NOMO-1 (cell line): Measurements from ENCODE around the gene DUSP8.

Source experiments
- DNase-seq, 2 experiments: peaks; one replicate each; lab custom pipeline; 2025; ENCODE audit not compliant: unreplicated experiment in 2 of 2; lab: John Stamatoyannopoulos, UW

DUSP8 gene

DNA sequence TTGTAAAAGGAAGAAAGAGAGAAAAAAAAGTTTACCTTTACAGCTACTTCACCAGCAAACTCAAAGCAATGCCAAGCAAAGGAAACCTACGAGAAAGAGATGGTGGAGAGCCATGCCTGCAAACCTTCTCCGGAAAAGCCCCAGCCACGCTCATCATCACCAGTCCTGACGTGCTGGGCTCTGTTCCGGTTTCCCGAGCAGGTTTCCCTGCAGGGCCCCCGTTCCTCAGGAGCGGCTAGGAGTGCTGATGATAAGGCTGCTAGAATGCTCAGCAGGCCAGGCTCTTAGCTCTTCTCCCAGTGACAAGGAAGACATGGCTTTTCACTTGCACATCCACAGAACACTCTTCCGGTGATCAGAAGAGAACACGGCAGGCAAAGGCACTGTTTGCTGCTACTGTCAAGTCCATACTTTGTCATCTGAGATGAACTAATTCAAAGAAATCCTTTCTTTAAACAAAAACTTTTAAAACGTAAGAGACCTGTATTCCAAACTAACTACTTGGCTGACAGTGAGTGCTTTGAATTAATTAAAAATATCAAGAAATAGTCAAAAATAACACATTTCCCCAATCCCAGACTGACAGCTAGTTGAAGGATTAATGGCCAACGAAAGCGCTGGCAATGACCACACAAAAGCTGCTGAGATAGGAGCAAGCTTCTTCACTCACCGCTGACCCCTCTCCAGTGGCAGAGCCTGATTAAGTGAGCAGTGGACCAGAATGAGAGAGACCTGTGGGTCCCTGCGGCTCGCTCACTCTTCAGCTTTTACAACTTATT is 35.8 kb downstream of the DUSP8 start:
- DNase-seq = no peak

DNA sequence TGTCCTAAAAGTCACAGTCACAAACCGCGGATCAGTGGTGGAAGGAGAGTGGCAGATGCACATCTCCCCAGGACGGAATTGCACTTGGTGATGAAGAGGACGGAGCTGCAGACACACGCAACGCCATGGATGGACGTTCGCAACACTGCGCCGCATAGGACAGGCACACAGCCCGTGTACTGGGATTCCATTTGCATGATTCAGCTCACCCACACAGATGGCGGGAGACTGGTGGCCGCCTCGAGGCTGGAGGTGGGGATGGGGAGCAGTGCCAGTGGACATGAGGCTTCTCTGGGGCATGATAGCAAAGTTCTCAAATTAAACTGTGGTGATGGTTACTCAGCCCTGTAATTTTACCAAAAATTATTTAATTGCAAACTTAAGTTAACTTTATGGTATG is 37.4 kb downstream of the DUSP8 start:
- DNase-seq = no peak

DNA sequence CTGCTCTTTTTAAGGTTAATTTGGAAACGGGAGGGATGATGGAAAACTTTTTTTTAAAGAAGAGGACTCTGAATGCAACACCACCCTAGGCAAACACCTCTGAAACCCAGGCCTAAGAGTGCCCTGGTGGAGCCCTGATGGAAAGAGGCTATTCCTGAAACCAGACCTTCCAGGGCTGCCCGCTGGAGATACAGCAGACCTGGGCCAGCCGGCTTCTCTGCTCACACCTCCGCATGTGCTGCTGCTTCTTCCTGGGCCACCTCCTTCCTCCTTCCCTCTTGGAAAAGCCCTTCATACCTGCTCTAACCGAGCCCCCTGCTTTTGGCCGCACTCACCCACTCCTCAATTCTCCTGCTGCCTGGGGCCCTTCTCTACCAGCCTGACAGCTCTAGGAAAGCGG is 37.9 kb downstream of the DUSP8 start:
- DNase-seq = no peak

DNA sequence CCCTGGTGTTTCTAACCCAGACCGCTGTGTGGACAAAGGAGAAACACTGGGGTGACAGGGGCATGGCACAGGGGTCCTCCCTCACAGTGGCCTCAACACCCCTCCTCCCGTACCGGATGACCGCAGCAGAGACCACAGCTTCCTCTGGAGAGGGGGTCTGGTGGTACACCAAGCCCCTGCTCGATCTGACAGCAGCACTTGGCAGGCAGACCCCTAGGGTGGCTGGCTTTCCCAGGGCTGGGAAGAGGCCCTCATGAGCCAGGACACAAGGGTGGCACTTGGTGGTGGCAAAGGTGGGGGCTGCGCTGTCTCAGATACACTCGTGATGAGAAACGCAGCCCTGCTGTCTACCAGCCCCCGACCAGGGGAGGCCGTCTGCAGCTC is 38.7 kb downstream of the DUSP8 start:
- DNase-seq = no peak

DNA sequence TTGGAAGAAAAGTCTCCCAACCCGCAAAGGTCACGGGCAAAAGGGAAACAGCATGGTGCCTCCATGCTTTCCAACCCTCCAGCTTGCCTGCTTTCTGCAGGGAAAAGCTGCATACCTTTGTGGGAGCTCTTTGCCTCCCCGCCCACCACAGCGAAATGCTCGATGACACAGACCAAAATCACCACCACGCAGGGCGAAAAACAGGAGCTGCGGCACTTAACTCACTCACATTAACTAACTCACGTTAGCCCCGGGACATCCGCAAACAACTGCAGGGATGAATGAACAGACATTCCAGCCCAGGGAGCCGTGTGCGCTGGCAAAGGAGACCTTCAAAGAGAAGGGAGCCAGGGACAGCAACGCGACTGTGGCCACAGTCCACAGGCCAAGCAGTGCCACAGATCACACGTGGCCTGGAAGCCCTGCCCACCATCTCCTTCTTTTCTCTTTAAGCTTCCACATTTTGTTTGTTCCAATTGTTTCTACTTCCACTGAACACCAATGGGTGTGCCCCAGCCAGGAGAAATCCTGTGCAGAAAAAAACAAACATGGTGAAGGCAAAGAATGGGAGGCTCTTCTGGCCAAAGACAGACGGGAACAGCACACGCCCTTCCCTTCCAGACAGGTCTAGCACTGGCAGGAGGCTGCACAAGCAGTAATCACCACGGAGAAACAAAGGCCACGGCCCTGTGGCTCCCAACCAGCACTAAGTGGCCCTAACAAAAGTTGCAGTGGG is 39.3 kb downstream of the DUSP8 start:
- no peak for DNase-seq

DNA sequence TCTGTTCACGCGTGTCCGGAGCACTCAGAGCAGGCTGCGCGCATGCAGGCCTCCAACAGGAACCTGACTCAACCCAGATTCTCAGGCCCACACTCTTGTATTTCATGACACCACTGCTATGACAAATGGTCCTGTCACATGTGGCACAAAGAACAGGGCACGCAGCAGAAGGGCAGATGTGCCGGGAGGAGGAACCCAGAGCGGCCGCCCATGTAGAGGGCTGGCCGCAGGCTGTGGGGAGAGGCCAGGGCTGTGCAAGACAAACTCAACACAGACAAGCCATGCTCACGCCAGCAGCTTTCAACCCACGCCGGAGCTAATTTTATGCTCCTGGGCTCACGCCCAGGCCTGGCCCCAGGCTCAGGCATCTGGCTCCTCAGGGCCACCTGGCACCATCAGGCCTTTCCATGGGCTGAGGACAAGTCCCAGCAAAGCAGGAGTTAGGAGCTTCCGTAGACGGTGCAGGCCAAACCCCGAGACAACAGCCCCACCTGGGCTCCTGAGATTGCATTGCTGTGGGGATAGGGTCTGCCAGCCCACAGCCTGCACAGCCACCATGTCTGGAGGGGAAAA is 40.0 kb downstream of the DUSP8 start:
- no peak for DNase-seq

DNA sequence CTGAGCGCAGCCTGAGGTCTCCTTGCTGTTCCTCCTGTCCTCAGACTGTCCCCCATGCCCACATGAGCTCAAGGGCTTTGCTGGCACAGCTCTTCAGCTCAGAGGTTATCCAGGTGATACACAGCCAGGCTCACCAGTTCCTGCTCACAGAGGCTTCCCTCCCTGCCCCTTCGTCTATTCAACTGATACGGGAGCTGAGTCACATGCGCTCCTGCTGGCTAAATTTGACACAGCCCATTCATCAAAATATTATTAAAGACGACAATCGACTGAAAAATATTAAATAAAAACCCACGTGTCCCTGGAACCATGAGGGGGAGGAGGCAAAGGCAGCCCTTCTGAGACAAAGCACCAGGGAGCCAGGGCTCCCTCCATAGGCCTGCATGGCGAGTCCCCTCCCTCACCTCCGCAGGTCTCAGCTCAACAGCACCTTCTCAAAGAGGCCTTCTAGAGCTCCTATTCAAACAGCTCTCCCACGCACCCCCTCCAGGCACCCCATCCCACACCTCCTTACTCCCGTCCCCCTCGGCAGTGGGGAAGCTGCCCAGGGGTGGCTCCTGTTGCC is 40.5 kb downstream of the DUSP8 start:
- no peak for DNase-seq

DNA sequence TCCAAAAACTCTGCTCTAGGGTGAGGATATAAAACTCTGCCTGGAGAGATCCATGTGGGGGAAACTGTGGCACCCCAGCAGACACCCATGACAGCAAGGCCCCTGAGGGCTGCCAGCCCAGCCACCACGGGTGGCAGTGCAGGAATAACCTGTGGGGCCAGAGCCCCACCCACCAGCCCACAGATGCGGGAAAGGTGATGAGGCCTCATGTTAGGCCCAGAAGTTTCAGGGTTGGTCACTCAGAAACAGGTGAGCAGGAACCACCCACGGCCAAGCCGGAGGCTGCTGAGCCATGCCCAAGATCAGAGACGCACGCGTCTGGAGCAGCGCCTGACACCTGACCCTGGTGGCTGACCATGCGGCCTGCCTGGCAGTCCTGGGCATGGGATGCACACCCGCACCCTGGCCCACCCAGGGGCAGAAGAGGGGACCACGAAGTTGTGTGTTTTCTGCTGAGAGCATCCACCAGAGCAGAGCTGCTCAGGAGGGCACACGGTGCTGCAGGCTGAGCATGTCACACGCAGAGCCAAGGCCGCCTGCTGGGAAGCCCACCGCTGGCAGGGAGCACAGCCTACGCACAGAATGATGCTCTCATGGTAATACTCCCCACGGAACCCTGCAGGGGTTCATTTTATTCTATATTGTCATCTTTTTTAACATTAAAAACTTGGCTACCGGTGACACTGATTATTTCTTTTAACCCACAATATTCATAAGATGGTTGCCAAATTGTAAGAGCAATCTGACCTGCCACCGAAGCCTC is 41.2 kb downstream of the DUSP8 start:
- DNase-seq = no peak

DNA sequence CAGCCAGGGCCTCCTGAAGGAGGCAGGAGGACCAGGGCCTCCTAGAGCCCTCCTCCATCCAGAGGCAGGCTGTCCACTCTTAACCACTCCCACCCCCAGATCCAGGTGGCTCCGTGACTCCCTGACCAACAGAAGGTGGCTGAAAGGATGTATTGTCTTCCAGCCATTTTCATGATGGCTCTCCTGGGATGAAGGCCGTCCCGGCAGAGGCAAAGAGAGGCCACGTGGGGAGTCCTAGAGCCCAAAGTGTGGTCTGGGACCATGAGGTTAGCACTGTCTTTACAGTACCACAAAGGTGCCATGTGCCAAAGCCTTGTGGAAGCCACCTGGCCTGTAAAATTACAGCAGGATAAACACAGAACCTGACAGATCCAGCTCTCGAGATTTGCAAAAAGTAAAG is 42.3 kb downstream of the DUSP8 start:
- DNase-seq = no peak

DNA sequence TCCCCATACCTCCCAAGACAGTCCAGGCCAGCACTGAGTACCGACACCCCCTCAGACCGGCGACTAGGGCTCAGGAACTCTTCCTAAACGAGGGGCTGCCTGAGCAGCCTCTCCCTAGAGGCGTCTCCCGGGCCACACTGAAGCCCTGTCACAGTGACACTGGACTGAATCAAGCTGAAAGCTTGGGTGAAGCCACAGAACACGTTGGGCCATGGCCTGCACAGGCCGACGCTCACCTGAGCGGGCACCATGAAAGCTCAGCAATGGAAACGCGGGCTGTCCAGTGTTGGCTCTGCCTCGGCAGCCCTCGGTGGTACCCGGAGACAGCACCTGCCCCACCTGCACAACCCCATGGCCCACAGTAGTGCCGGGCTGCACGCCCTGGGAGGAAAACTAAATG is 42.8 kb downstream of the DUSP8 start:
- DNase-seq = no peak

DNA sequence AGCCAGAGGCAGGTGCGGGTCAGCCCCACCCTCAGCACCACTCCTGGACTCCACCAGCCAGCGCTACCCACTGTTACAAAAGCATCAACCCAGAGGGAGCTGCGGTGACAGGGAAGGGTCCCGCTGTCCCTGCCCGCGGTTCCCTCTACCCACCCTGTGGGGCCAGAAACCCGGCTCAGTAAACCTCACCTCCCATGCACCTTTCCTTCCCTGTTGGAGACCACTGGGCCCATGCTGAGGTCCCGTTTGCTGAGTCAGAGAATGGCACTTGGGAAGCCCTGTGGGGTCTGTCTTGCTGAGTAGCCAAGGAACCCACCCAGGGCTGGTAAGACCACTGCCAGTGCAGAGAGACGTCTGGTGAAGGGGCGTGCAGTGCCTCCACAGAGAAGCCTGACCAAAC is 43.4 kb downstream of the DUSP8 start:
- DNase-seq = no peak

DNA sequence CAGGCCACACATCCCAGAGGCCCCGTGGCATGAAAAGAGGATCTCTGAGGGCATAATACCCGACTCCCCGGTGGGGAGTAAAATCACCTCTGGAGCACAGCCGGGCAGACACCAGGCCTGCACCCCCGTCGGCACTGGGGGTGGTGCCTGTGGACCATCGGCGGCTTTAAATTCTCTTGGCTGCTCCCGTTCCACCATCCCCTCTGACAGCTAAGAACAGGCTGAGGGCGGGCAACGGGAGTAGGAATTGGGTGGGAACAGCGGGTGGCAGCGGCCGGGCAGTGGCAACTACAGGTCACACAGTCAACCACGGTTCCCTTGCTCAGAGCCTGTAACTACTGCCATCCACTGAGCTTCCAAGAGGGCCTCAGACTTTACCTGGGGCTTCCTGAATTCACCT is 45.3 kb downstream of the DUSP8 start:
- no peak for DNase-seq

DNA sequence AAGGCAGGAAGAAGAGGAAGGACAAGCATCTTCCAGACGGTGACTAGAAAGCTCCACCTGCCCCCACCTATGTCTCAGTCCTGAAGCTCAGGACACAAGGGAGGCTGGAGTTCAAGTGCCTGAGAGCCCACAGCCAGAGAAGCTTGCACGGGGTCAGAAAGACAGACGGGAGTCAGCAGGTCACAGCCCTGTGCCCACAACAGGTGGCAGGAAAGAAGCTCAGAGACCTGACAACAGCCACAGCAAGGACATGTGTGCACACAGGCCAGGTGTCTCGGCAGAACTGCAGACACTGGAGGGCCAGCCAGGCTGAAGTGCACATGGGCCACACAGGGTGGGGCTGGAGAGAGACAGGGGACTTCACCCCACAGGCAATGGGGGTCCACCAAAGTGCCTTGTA is 48.3 kb downstream of the DUSP8 start:
- DNase-seq = no peak

DNA sequence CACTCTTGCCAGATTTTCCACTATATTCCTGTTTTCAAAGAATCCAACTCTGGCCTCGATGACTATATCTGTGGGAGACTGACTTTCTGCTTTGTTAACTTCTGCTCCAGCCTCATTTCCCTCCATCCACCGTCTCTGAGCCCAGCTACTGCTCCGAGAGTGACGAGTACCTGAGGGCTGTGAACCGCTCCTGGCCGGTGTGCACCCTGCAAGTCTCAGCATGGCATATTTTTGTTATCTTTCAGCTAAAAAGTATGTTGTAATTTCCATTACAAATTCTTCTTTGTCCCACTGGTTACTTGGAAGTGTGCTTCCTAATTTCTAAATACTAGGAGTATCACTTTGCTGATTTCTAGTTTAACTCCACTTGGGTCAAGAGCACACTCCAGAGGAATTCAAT is 49.0 kb downstream of the DUSP8 start:
- DNase-seq = no peak

DNA sequence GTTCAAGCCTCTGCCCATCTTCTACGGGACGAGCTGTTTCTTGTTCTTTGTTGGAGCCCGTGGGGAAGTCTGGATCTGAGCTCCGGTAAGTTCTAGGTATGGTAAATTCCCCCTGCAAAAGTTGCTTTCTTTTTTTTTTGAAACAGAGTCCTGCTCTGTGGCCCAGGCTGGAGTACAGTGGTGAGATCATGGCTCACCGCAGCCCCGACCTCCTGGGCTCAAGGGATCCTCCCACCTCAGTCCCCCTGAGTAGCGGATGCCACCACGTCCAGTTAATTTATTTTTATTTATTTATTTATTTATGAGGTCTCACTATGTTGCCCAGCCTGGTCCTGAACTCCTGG is 50.0 kb downstream of the DUSP8 start:
- no peak for DNase-seq

DNA sequence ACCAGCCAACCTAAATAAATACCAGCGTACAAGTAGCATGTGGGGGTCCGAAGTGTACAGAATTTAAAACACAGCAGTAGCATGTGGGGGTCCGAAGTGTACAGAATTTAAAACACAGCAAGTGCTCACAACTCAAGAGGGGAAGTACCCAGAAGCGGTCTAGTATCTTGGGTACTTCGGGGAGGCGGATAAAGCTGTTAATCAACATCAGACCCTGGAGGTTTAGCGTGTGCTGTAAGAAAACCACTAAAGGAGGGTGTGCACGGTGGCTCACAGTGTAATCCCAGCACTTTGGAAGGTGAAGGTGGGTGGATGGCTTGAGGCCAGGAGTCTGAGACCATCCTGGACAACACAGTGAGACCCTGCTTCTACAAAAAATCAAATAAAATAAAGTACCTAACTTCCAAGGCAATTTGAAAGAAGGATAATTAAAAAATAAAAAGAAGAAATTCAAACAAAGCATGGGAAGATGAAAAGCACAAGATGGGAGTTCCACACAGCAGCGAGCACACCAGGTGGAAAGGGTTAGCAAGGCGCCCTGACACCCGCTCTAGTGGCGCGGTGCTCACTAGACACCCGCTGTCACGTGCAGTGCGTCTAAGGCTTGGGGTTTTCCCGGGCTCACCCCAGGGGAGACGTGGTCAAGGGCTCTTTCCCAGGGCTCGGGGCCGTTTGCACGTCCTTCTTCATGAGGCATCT is 50.5 kb downstream of the DUSP8 start:
- no peak for DNase-seq

DNA sequence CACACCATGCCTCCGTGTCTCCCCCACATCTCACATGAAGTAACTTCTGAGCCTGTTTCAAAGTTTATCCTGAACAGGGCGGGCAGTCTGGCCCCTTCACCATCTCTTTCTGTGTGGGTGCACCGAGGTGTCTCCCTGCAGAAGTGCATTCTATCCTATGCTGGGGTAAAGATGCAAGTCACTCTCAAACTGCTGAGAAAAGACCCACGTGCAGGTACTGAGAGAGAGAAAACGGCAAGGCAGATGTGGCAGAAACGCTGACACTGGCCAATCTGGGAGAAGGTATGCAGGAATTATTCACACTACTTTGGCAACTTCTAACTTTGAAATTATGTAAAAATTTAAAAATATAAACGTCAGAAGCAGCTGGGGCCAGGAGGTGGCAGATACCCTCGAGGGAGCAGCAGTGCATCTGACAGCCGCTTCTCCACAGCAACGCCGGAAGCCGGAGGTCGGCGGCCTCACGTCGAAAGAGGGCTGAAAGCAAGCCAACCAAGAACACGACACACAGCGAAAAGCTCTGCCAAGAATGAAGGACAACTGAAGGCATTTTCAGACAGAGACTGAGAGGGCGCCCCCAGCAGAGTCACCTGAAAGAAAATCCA is 51.3 kb downstream of the DUSP8 start:
- DNase-seq = no peak

DNA sequence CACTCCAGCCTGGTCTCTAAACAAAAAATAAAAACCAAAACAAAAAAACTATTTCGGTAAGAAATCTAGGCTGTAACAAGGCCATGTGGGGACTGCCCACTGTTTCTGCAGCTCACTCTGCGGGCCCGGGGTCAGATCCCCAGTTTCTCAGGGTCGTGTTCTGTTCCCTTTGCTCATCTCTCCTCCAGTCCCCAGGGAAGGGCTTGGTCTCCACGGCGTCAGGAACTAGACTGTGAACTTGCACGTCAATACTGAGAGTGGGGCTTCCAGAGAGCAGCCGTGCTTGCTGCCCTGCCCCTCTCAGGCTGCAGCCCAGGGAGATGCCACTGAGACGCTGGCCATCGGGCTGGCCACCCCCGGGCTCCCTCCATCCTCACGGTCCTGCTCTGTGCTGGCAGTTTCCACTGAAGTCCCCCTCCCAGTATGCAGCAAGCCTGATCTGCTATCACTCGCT is 51.8 kb downstream of the DUSP8 start:
- DNase-seq = no peak

DNA sequence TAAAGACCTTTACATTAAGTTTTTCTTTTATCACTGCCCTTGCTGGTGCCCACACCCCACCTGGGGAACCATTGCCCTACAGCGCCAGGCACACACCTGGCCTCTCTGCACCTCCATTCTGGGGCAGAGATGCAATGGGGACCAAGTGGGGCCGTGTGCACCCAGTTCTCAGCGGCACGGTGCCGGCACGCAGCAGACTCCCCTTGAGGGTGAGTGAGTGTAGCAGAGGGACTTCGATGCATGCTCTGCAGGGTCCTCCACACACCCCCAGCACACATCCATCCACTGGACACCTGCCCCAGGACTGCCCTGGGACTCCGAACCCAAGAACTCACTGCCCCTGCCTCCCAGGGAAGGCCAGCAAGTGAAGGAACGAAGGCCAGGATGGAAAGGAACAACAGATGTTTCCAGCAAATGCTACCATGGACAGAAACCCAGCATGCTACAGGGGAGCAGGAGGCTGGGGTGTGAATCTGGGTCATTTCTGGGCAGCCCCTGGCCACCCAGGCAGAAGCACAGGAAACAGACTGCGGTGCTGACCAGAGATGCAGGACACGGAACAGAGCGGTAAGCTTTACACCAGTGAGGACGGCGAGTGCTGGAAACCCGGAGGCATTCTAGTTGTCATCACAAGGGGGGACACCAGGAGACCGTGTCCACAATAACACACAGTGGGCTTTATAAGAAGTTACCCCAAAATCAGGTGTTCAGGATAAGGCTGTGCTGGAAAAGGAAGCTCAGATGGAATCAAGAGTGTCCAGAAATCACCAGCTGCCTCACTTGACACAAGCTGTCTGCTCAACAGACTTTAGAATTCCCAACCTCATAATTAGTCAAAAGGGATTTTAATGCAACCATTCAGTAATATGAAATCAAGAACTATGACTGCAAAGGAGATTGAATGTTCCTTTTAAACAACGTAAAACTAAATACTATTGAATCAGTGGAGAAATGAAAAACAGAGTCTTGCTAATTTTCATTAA is 52.8 kb downstream of the DUSP8 start:
- no peak for DNase-seq
